HUES64 (cell line): ENCODE measurements around the gene PLEKHA8.
"Not testable (repeated sequence)": the region's sequence is repeated elsewhere in the genome, so short reads cannot be mapped to it uniquely, and the experiment has no call there.

Experiments
- H3K27ac ChIP-seq: 2 replicates; pipeline ENCODE4 v1.7.0; 2013; ENCODE audit warnings: low read depth, low read length, inconsistent platforms
- H3K27me3 ChIP-seq: 2 replicates; pipeline ENCODE4 v1.6.1; 2013; ENCODE audit warnings: mild to moderate bottlenecking, low read length; ENCODE audit not compliant: insufficient read depth
- H3K36me3 ChIP-seq: 2 replicates; pipeline ENCODE4 v1.6.1; 2013; ENCODE audit warnings: mild to moderate bottlenecking, low read length; ENCODE audit not compliant: insufficient read depth
- H3K4me1 ChIP-seq: 2 replicates; pipeline ENCODE4 v1.6.1; 2013; ENCODE audit warnings: mild to moderate bottlenecking, low read length, moderate library complexity; ENCODE audit not compliant: insufficient read depth
- H3K4me3 ChIP-seq: 2 replicates; pipeline ENCODE4 v1.5.1; 2013; ENCODE audit warnings: mild to moderate bottlenecking, low read length, moderate library complexity
- H3K9ac ChIP-seq: 2 replicates; pipeline ENCODE4 v1.6.1; 2013; ENCODE audit warnings: mild to moderate bottlenecking, low read depth, low read length
- H3K9me3 ChIP-seq: 2 replicates; pipeline ENCODE4 v1.6.1; 2013; ENCODE audit warnings: low read depth, low read length; ENCODE audit not compliant: insufficient read depth
- WGBS: fragments of 150-250, 120-280 bp; methylation state at CpG from one replicate; pipeline ENCODE4 v1.1.7; 2013; ENCODE audit warnings: missing lambda C conversion rate; 5-methylcytosine and 5-hydroxymethylcytosine counted together

The PLEKHA8 gene

DNA sequence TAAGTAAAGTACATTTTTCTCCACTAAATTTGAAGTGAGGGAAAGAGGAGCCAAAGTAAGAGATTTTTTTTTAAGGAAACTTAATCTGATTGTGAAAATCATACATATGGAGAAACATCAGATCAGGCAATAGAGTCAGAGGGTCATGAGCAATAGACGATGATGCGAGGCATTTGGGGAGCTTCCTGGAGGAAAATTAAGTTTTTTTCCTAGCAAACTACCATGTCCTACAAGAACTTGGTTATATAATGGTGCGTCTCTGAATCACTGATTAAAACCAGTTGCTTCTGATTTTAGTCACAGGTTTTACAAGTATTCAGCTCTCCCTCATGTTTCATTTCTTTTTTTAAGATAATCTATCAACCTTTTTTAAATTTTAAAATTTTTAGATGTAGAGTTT, 54.5 kb downstream of the PLEKHA8 start:
- H3K9ac ChIP-seq: no peak overlapping the region
- H3K27me3 ChIP-seq: no peaks in the 10 kb centered on the region
- no peak overlapping the region for H3K4me3 ChIP-seq
- H3K27ac ChIP-seq: no peak overlapping the region
- WGBS: 100% methylated on average over 3 of the region's 3 CpGs
- H3K4me1 ChIP-seq: peaks cover 11% of the 10 kb centered on the region
- H3K36me3 ChIP-seq: peaks cover 25% of the 10 kb centered on the region
- H3K9me3 ChIP-seq: no peaks in the 10 kb centered on the region

DNA sequence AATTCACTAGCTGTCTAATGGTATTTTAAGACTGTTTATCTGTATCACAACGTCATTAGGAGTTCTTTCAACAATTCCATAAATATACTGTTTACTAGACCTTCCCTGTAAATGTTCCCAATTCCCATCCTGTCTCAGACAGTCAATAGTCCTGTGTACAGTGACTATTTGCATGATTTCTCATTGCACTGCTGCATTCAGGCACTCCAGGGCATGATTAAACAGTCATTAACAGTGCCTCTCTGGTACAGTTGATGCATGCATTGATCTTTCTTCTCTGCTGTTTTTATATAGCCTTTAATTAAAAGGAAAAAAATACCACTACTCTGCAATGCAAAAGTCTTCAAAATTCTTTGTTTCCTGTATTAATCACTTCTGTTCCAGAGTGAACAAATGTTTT, 55.1 kb downstream of the PLEKHA8 start:
- H3K9me3 ChIP-seq: no peaks in the 10 kb centered on the region
- no peaks in the 10 kb centered on the region for H3K27me3 ChIP-seq
- H3K36me3 ChIP-seq: peaks cover 25% of the 10 kb centered on the region
- peaks cover 11% of the 10 kb centered on the region for H3K4me1 ChIP-seq
- H3K9ac ChIP-seq: no peak overlapping the region
- H3K27ac ChIP-seq: no peak overlapping the region
- no peak overlapping the region for H3K4me3 ChIP-seq
- 83% methylated on average over 1 of the region's 1 CpG for WGBS

DNA sequence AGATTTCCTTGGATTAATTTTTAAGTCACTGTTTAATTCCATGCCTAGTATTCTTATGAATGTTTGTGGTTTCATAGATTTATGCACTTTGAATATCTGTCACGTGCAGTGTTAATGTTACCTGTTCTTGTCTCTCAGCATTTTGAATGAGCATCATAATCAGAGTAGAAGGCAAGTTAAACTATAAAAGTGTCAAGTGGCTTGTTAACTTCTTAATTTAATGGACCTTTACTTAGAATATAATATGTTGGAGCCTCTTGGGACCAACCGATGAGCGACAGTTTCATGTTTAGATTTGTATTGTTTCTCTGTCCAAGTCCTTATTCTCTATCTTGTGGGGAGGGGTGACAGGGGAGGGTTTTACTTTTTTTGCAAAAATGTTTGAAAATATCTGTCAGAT, 56.0 kb downstream of the PLEKHA8 start:
- 100% methylated on average over 3 of the region's 3 CpGs for WGBS
- Histone ChIP-seq H3K36me3 (peaks cover 16% of the 10 kb centered on the region), H3K27me3 (no peaks in the 10 kb centered on the region), H3K4me3 (no peak overlapping the region), H3K27ac (no peak overlapping the region), H3K9me3 (no peaks in the 10 kb centered on the region), H3K9ac (no peak overlapping the region), H3K4me1 (peaks cover 11% of the 10 kb centered on the region)

DNA sequence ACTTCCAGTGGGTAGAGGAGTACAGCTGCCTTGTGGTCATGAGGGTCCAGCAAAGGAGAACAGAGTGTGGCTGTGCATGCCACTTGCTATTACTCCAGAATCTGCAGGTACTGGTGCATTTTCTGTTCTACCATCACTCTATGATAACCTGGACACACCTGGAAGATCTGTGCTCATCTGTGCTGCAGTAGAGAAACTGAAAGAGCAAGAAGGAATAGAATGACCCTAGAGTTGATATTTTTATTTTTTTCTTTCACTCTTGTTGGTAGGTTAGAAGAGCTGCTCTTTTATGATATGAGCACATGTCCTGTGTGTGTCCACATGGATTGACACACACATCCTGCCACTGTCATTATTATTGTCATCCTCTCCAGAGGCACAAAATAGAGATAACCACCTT, 58.3 kb downstream of the PLEKHA8 start:
- no peaks in the 10 kb centered on the region for H3K27me3 ChIP-seq
- H3K9ac ChIP-seq: no peak overlapping the region
- H3K36me3 ChIP-seq: peaks cover 2% of the 10 kb centered on the region
- no peak overlapping the region for H3K4me3 ChIP-seq
- peaks cover 6% of the 10 kb centered on the region; the same call in 1 of the 2 replicates for H3K4me1 ChIP-seq
- no peak overlapping the region for H3K27ac ChIP-seq
- no peaks in the 10 kb centered on the region for H3K9me3 ChIP-seq

DNA sequence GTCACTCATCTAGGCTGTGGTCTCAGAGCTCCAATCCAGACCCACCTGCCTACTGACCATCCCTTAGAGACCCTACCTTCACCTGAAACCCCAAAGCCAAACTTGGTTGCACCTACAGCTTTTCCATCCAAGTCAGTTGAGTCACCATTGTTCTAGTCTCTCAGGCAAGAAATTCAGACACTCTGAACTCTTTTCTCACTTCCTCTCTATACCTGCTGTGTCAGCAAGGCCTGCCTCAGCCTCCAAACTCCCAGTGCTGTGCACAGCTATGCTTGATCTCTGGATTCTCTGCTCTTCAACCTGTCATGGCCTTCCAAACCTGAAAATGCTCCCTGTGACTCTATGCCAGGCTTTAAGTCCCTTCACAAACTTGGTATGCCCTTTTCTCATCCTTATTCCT, 59.2 kb downstream of the PLEKHA8 start:
- no peaks in the 10 kb centered on the region for H3K36me3 ChIP-seq
- H3K4me3 ChIP-seq: no peak overlapping the region
- H3K9me3 ChIP-seq: no peaks in the 10 kb centered on the region
- no peak overlapping the region for H3K9ac ChIP-seq
- peaks cover 9% of the 10 kb centered on the region; the same call in 1 of the 2 replicates for H3K4me1 ChIP-seq
- no peak overlapping the region for H3K27ac ChIP-seq
- no peaks in the 10 kb centered on the region for H3K27me3 ChIP-seq

DNA sequence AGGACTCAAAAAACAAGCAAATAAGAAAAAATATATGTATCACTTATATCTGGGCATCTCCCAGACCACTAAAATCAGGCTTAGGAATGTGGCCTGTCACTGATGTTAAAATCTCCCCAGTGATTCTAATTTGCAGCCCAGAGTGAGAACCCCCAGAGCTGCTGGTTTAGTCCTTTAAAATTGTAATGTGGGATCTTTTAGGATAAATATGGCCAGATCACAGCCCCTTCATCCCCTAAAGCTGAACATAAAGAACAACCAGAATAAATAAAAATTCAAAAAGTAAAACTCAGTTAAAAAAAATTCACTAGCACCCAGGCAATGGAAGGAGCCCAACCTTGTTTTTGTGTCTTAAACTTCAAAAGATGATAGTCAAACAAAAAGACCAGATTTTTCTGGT, 60.1 kb downstream of the PLEKHA8 start:
- H3K9ac ChIP-seq: no peak overlapping the region
- H3K27ac ChIP-seq: no peak overlapping the region

DNA sequence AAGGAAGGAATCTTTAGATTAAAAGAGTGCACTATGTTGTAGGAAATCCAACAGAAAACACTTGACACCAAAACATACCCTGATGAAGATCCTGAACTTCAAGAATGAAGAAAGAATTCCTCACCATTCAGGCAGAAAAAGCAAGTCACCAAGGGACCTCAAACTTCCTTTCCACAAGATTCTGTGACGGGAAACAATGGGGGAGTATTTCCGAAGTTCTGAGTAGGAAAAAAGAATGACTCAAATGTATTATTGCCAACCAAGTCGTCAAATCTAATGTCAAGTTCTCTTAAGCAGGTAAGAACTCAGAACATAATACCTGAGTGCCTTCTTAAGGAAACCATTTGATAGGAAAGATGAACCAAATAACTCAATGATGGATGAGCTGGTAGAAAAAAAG, 61.9 kb downstream of the PLEKHA8 start:
- Histone ChIP-seq H3K4me3 (no peak overlapping the region), H3K27ac (no peak overlapping the region), H3K4me1 (peaks cover 9% of the 10 kb centered on the region; the same call in 1 of the 2 replicates), H3K27me3 (no peaks in the 10 kb centered on the region), H3K9me3 (no peaks in the 10 kb centered on the region), H3K9ac (no peak overlapping the region), H3K36me3 (0 out of 2 replicates have a peak, but pooled peaks cover 2% of the 10 kb centered on the region)
- WGBS: 92% methylated on average over 3 of the region's 3 CpGs

More for the DNA sequence above, 60.1 kb downstream of the PLEKHA8 start:
- no peaks in the 10 kb centered on the region for H3K9me3 ChIP-seq
- H3K4me1 ChIP-seq: peaks cover 9% of the 10 kb centered on the region; the same call in 1 of the 2 replicates
- no peaks in the 10 kb centered on the region for H3K36me3 ChIP-seq
- no peaks in the 10 kb centered on the region for H3K27me3 ChIP-seq
- no peak overlapping the region for H3K4me3 ChIP-seq

DNA sequence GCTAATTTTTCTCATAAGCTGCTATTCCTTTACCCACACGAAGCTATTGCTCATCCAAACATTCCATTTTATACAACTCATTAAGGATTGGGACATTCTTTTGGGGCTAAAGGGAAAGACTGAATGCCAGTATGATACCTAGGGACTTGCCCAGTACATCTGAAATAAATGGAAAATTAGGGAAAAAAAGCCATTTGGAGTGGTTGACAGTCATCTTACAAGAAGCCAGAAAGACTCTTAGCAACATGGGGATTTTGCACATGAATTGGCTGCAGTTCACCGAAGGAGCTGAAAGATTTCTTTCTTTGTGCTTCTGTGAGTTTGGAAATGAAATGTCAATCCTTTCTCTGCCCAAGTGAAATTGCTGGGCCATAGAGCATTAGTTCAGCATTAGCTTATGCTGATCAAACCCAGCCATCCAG, 63.3 kb downstream of the PLEKHA8 start:
- Histone ChIP-seq H3K36me3 (0 out of 2 replicates have a peak, but pooled peaks cover 2% of the 10 kb centered on the region), H3K27me3 (no peaks in the 10 kb centered on the region), H3K4me3 (no peak overlapping the region), H3K9ac (no peak overlapping the region), H3K9me3 (no peaks in the 10 kb centered on the region), H3K27ac (no peak overlapping the region), H3K4me1 (peaks cover 9% of the 10 kb centered on the region; the same call in 1 of the 2 replicates)
- WGBS: 56% methylated on average over 2 of the region's 2 CpGs

DNA sequence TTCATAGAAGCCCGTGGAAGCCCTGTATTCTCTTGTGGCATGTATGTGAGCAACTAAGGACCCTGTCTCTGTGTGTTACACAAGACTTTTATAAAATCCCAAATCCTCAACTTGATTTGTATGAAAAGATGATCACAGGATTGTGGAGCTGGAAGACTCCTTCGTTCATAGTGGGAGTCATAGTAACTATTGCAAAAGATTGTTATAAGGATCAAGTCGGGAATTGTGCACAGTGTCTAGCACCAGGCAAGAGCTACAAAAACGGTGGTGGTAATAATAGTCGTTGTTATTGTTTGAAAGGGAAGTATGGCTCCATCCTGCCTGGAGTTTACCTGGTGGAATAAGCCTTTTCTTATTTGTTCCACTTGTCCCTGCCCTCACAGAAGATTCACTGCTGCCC, 63.8 kb downstream of the PLEKHA8 start:
- 94% methylated on average over 5 of the region's 5 CpGs for WGBS
- Histone ChIP-seq H3K4me1 (peaks cover 9% of the 10 kb centered on the region; the same call in 1 of the 2 replicates), H3K9ac (no peak overlapping the region), H3K4me3 (no peak overlapping the region), H3K27ac (no peak overlapping the region), H3K9me3 (no peaks in the 10 kb centered on the region), H3K36me3 (0 out of 2 replicates have a peak, but pooled peaks cover 2% of the 10 kb centered on the region), H3K27me3 (no peaks in the 10 kb centered on the region)

DNA sequence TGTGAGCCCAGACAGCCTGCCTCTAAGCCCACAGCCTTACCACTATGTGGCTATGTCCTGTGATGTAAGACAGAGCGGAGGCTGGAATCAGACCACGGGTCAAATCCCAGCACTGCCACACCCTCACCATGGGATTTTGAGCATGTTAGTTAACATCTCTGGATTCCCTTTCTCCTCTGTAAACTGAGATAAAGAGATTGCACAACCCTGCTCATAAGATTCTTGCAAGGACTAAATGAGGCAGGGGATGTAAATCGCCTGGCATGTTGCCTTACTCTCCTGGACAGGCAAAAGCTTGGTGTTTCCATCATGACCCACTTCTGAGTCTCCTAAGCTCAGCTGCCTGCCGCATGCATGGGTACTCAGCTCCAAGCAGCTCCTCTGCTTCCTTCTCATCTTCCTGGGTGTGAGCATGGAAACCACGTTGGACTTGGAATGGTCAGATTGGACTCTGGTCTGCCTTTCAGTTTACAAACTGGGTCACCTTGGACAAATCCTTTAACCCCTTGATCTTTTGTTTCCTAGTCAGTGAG, 65.3 kb downstream of the PLEKHA8 start:
- 0 out of 2 replicates have a peak, but pooled peaks cover 2% of the 10 kb centered on the region for H3K36me3 ChIP-seq
- peaks cover 4% of the 10 kb centered on the region for H3K9me3 ChIP-seq
- H3K27me3 ChIP-seq: no peaks in the 10 kb centered on the region
- H3K4me3 ChIP-seq: no peak overlapping the region
- WGBS: 93% methylated on average over 5 of the region's 5 CpGs
- peaks cover 9% of the 10 kb centered on the region; the same call in 1 of the 2 replicates for H3K4me1 ChIP-seq
- no peak overlapping the region for H3K9ac ChIP-seq
- no peak overlapping the region for H3K27ac ChIP-seq

DNA sequence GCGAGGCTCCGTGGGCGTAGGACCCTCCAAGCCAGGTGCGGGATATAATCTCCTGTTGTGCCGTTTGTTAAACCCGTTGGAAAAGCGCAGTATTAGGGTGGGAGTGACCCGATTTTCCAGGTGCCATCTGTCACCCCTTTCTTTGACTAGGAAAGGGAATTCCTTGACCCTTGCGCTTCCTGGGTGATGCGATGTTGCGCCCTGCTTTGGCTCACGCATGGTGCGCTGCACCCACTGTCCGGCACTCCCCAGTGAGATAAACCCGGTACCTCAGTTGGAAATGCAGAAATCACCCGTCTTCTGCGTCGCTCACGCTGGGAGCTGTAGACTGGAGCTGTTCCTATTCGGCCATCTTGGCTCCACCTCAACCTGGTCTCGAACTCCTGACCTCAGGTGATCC, 70.4 kb downstream of the PLEKHA8 start:
- H3K27me3 ChIP-seq, H3K4me3 ChIP-seq, H3K27ac ChIP-seq, H3K9ac ChIP-seq, H3K36me3 ChIP-seq, H3K4me1 ChIP-seq: not testable (repeated sequence)
- WGBS: 97% methylated on average over 21 of the region's 21 CpGs
- peaks cover 20% of the 10 kb centered on the region for H3K9me3 ChIP-seq

DNA sequence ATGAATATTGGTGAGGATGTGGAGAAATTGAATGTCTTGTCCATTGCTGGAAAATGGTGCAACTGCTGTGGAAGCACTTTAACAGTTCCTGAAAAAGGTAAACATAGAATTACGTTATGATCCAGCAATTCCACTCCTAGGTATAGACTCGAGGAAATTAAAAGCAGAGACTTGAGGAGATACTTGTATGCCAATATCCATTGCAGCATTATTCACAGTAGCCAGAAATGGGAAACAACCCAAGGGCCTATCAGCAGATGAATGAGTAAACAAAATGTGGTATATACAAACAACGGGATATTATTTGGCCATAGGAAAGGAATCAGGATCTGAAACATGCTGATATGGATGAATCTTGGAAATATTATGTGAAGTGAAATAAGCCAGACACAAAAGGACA, 74.1 kb downstream of the PLEKHA8 start:
- 97% methylated on average over 3 of the region's 3 CpGs for WGBS
- Histone ChIP-seq H3K9me3 (peaks cover 20% of the 10 kb centered on the region), H3K27ac (no peak overlapping the region)

More for the DNA sequence above, 74.1 kb downstream of the PLEKHA8 start:
- peaks cover 2% of the 10 kb centered on the region; the same call in 1 of the 2 replicates for H3K36me3 ChIP-seq
- H3K27me3 ChIP-seq: no peaks in the 10 kb centered on the region
- no peak overlapping the region for H3K4me3 ChIP-seq
- no peaks in the 10 kb centered on the region for H3K4me1 ChIP-seq
- no peak overlapping the region for H3K9ac ChIP-seq
